T-helper 1 cell treated with Interleukin-12 subunit alpha and Interleukin-12 subunit beta and Interleukin-4 antibody, amounts not matched to agents 30 μg/mL and 1 μg/mL, for 36 hours (primary cell): Measurements from ENCODE around the gene ATXN1.

Experiments used
- H3K27ac Mint-ChIP-seq: one replicate; pipeline ENCODE4 v1.8.0; 2021; ENCODE audit warnings: mild to moderate bottlenecking, mixed read lengths
- H3K27me3 Mint-ChIP-seq: one replicate; pipeline ENCODE4 v1.8.0; 2021; ENCODE audit warnings: low read depth, mixed read lengths
- H3K36me3 Mint-ChIP-seq: one replicate; pipeline ENCODE4 v1.8.0; 2021; ENCODE audit warnings: low read depth, mixed read lengths
- H3K4me1 Mint-ChIP-seq: one replicate; pipeline ENCODE4 v1.8.0; 2021; ENCODE audit warnings: low read depth, mixed read lengths
- H3K4me3 Mint-ChIP-seq: one replicate; pipeline ENCODE4 v1.8.0; 2021; ENCODE audit warnings: mild to moderate bottlenecking, moderate library complexity, mixed read lengths
- H3K9me3 Mint-ChIP-seq: one replicate; pipeline ENCODE4 v1.8.0; 2021; ENCODE audit warnings: mixed read lengths

ATXN1 gene

DNA sequence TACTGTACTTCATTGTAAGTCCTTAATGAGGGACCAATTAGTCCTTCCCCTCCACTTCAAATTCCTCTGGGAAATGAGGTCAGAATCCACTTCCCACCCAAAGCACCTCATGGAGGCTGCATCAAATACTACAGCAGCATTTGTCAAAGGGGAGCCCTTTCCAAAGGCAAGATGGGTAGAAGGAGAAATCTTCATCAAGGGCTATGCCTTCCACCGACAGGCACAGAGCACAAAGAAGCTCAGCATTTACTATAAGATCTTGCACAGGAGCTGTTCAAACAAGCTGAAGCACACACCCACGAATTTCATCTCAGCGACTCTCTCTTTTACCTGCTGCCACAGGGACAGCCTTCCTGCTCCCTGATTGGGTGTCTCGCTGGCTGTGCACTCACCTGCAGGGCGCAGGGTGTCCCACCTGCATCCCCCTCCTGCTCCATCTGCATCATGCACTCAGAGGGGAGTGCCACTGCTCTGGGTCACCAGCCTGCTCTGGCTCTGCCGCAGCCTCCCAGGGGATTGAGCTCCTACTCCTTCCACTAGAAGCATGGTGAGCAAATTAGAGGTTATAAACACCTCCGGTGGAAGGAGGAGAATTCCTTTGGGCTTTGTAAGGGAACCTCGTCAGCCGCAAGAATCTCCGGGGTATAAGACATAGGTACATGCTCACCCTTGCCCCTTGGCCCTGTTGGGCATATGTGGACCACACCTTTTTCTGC lies 164.5 kb downstream of the ATXN1 start:
- Mint-ChIP-seq H3K4me3 (no peak overlapping the region), H3K36me3 (peaks cover 30% of the 10 kb centered on the region), H3K27ac (no peak overlapping the region), H3K4me1 (peaks cover 20% of the 10 kb centered on the region), H3K27me3 (no peaks in the 10 kb centered on the region), H3K9me3 (no peaks in the 10 kb centered on the region)

DNA sequence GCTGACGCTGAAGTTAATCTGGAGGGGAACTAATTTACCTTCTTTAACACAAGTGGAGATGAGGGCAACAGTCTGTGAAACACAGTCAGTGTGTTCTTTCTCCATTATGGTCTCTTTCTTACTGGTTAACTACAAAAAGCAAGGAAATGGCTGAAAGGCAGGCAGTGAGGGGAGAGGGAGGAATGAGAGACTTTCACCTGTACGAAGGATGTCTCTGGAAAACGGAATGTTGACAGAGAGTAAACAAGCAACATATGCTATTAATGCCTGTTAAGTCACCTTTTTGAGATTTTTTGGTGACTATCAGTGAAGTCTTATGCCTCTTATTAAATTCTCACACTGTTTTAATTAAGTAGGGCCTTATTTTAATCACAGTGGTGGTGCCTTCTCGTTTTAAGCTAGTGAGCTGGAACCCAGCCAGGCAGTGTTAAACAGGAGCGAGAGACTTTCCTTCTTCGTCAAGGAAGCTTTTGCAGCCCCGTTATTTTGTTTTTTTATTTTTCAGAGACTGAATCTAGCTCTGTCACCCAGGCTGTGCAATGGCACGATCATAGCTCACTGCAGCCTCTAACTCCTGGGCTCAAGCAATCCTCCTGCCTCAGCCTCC lies 165.6 kb downstream of the ATXN1 start:
- Mint-ChIP-seq H3K4me3 (no peak overlapping the region), H3K4me1 (peaks cover 19% of the 10 kb centered on the region)

DNA sequence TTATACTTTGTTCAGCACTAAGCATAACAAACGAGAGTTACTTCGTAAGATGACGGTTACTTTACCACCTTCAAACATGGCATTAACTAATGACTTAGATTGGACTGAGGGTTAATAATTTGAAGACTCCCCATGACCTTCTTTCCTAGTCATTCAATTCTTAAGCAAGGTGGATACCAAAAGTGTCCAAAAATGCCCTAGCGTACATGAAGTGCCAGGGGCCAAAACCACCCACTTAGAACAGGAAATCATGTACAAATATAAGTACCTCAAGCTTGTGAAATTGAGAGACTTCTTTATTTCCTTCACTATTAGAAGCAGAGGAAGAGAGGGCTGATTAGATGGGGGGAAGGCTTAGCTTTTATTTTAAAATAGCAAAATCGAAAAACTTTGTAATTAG lies 166.4 kb downstream of the ATXN1 start:
- peaks cover 26% of the 10 kb centered on the region for H3K36me3 Mint-ChIP-seq
- H3K27me3 Mint-ChIP-seq, result no peaks in the 10 kb centered on the region
- no peaks in the 10 kb centered on the region for H3K9me3 Mint-ChIP-seq
- no peak overlapping the region for H3K4me3 Mint-ChIP-seq
- H3K27ac Mint-ChIP-seq, result no peak overlapping the region
- peaks cover 17% of the 10 kb centered on the region for H3K4me1 Mint-ChIP-seq

More for the DNA sequence above, 165.6 kb downstream of the ATXN1 start:
- H3K27me3 Mint-ChIP-seq, result no peaks in the 10 kb centered on the region
- H3K9me3 Mint-ChIP-seq, result no peaks in the 10 kb centered on the region
- H3K27ac Mint-ChIP-seq, result no peak overlapping the region
- peaks cover 28% of the 10 kb centered on the region for H3K36me3 Mint-ChIP-seq

DNA sequence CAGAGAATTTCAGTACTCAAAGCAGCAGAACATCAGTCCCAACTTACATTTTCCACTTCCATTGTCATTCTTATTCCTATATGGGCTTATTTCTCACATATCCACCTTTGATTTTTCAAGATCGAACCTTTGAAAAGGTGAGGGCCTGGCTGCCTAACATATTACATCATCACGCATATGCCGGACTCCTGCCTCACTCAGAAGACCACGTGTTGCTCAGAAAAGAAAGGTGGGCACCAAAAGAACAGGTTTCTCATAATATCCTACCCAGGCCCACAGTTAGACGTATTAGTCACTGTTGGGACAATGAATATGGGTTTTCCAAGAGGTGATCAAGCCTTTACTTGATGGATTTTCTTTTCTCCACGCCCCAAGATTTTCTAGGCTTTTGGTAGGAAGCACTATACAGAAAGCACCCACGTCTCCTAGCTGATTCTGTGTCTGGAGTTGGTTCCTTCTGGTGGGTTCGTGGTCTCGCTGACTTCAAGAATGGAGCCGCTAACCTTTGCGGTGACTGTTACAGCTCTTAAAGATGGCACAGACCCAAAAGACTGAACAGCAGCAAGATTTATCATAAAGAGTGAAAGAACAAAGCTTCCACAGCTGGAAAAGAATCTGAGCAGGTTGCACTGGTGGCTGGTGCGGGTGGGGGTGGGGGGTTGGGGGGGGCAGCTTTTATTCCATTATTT lies 168.9 kb downstream of the ATXN1 start:
- Mint-ChIP-seq H3K9me3 (no peaks in the 10 kb centered on the region), H3K4me1 (peaks cover 23% of the 10 kb centered on the region), H3K36me3 (peaks cover 32% of the 10 kb centered on the region), H3K4me3 (no peak overlapping the region), H3K27me3 (no peaks in the 10 kb centered on the region), H3K27ac (no peak overlapping the region)

DNA sequence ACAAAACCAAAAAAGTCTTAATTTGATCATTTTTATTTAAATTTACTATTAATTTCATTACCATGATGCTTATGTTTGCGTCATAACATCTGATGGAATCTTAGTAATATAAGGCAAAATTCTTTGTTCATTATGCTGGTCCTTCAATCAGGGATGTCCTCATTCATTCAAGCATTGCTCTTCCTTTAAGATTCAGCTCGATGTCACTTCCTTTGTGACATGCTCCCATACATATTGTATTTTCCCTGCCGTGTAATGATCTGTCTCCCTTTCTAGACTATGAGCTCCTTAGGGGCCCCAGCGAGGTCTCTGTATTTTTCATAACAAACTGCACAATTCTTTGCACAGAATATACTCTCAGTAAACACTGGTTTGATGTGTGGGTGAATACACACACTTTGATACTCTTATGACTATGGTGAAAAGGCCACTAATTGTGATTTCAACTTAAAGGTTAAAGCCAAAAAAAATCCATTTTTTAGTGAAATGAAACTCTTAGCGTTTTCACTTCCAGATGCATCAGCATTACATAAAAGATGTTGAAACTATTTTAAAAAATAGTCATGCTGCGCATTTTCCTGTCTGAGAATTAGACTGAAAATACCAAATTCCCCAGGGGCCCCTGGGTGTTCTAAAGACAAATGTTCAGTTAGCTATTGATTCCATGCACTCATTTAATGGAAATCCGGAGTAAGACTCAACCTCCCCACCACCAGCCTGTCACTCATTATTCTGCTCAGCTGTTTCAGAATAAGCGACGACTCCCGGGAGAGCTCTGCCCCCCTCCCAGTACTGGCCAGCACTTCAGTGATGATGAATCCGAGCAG lies 169.7 kb downstream of the ATXN1 start:
- Mint-ChIP-seq H3K27me3 (no peaks in the 10 kb centered on the region), H3K4me1 (peaks cover 21% of the 10 kb centered on the region), H3K27ac (no peak overlapping the region), H3K4me3 (no peak overlapping the region), H3K9me3 (no peaks in the 10 kb centered on the region), H3K36me3 (peaks cover 28% of the 10 kb centered on the region)

DNA sequence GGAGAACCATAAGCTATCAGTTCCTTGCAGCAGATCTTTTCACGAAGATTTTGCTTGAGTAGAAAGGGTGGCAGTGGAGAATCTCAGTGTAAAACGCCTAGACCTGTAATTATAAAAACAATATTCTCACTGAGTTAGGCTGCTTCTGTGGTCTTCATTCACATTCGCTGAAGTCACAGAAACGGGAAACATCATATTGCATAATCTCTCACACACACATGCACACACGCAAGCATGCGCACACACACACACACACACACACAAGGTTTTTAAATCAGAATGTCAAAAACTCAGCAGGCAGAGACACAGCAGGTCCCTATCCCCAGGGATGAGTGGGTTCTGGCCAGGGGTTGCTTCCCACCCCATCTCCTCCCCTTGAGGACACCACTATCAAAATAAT lies 175.5 kb downstream of the ATXN1 start:
- no peaks in the 10 kb centered on the region for H3K9me3 Mint-ChIP-seq
- no peaks in the 10 kb centered on the region for H3K27me3 Mint-ChIP-seq
- H3K4me3 Mint-ChIP-seq, result no peak overlapping the region
- H3K27ac Mint-ChIP-seq, result no peak overlapping the region
- peaks cover 36% of the 10 kb centered on the region for H3K36me3 Mint-ChIP-seq
- peaks cover 24% of the 10 kb centered on the region for H3K4me1 Mint-ChIP-seq

DNA sequence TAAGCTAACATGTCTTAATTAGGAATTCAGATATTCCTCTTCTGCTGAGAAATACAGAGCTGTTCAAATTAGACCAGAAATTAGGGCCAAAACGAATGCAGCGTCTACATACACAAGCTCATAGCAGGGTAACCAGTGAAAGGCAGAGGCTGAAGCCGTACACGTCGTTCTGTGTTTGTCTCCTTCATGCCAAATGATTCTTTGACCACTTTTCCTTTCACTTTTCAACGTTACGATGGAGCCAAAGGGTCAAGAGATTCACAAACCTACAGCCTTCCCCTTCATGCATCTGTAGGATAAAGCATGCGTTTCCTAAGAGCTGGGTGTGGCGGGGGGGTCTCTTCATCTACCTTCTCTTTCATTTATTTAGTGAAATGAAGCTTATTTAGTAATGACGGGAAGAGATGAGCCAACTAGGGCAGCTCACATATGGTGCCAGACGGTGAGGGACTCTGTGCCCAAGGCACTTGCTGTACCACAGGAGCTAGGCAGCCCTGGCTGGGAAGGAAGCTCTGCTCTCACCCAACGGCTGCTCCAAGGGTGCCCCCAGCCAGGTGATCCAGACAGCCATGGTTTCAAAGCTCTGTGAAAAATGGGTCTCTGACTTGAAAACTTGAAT lies 178.0 kb downstream of the ATXN1 start:
- Mint-ChIP-seq H3K27ac (no peak overlapping the region), H3K36me3 (peaks cover 37% of the 10 kb centered on the region), H3K9me3 (no peaks in the 10 kb centered on the region), H3K4me1 (peaks cover 20% of the 10 kb centered on the region), H3K27me3 (no peaks in the 10 kb centered on the region), H3K4me3 (no peak overlapping the region)

DNA sequence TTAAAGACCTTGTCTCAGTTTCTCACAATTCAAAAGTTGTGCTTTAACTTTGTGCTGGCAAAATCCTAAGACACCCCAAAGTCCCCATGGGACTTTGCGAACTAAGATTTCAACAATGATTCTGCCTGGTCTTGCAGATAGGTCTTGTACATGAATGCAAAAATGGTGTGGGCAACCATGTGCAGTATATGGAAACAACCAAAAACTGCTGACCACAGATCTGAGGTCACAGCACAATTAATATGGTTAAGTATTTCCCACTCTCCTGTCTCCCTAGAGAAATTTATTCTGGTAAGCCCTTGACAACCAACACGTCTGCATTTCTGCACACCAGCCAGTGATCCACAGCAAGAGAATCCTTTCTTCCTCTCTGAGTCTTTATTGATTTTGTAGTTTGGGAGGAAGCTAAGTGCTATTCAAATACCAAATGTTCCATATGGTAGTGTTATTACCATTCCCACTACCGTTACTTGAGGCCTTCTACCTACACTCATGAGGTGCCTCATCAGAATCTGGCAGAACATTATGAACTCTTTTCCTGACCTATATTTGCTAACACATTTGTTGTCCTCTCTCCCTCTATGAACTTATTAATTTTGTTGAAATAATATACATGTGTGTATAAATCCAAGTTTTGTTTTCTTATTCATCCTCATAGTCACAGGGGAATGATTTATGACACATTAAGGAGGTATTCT lies 178.7 kb downstream of the ATXN1 start:
- peaks cover 17% of the 10 kb centered on the region for H3K4me1 Mint-ChIP-seq
- H3K4me3 Mint-ChIP-seq, result no peak overlapping the region
- H3K27me3 Mint-ChIP-seq, result no peaks in the 10 kb centered on the region
- H3K9me3 Mint-ChIP-seq, result no peaks in the 10 kb centered on the region
- peaks cover 35% of the 10 kb centered on the region for H3K36me3 Mint-ChIP-seq
- no peak overlapping the region for H3K27ac Mint-ChIP-seq

DNA sequence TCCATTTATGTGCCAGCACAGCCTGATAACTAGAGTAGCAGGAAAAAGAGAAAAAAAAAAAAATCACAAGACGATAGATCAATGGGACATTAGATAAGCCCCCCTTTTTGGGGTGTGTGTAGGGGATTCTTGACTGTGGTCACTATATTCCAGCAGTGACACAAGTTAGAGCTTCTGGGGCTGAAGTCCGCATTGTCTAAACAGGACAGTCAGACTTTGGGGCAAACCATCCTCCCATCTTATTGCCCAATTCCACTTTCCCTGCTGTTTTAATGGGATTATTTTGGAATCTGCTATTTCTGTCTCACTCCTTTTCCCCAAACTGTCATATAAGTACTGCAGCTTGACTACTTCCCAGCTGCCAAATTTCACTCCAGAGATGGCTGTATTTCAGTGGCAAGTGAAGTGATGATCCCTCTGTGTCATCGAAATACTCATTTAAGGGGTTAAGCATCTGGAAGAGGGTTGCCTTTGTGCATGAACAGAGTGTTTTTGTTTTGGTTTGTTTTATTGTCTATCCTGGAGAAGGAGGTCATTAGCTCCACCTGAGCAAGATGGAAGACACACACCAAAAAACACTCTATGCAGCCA lies 182.5 kb downstream of the ATXN1 start:
- Mint-ChIP-seq H3K9me3 (no peaks in the 10 kb centered on the region), H3K27ac (no peak overlapping the region)

DNA sequence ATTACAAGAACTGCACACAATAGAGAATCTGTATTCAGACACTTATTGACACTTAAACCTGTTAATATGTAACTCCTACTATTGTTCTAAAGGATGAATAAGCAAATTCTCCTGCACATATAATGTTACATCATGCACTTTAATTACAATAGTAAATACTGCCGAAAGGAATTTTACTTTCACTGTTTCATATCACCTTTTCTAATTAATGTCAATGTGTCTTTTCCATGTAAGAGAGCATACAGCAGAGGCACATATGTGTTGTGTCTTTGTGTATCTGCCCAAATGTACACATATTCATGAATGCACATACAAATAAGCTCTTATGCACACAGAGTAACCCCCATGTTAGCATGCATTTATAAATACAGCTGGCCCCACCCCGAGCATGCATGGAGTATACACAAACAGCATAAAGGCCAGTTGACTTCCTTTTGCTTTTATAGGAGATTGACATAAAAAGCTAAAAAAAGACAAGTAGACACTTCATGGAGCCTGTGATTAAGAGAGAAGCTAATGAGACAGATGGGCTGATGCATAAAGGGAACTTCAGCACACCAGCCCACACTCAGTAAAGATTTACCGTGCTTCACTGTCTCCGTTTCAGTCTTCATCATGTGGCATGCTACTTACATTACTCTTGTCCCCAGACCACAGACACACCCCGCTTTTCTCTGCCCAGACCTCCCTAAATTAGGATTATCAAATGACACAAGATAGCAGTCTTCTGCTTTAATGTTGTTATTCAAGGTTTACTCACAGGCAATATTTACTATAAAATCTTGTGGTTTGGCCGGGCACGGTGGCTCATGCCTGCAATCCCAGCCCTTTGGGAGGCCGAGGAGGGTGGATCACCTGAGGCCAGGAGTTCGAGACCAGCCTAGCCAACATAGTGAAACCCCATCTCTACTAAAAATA lies 184.6 kb downstream of the ATXN1 start:
- Mint-ChIP-seq H3K27me3 (no peaks in the 10 kb centered on the region), H3K9me3 (no peaks in the 10 kb centered on the region), H3K4me3 (no peak overlapping the region), H3K27ac (no peak overlapping the region), H3K36me3 (peaks cover 22% of the 10 kb centered on the region), H3K4me1 (peaks cover 27% of the 10 kb centered on the region)

More for the DNA sequence above, 182.5 kb downstream of the ATXN1 start:
- Mint-ChIP-seq H3K4me3 (no peak overlapping the region), H3K4me1 (peaks cover 15% of the 10 kb centered on the region), H3K36me3 (peaks cover 26% of the 10 kb centered on the region), H3K27me3 (no peaks in the 10 kb centered on the region)

DNA sequence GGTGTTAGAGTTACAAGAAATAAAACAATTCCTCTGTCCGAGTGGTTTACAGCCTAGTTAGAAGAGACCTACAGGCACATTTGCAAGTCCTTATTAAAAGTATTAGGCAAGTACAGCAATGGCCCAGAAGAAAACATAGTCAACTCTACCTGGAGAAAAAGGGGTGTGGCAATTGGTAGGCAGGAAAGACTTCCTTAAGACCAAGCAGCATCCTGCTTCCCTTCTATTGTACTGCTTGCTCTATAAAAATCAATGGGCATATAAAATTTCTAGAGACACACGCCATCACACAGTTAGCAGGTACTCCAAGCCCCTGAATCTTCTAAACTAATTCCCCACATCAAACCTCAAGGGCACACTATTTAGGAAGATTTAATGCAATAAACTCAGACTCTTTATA lies 185.6 kb downstream of the ATXN1 start:
- Mint-ChIP-seq H3K4me3 (no peak overlapping the region), H3K36me3 (peaks cover 22% of the 10 kb centered on the region), H3K4me1 (peaks cover 24% of the 10 kb centered on the region), H3K27ac (no peak overlapping the region), H3K9me3 (no peaks in the 10 kb centered on the region), H3K27me3 (no peaks in the 10 kb centered on the region)

DNA sequence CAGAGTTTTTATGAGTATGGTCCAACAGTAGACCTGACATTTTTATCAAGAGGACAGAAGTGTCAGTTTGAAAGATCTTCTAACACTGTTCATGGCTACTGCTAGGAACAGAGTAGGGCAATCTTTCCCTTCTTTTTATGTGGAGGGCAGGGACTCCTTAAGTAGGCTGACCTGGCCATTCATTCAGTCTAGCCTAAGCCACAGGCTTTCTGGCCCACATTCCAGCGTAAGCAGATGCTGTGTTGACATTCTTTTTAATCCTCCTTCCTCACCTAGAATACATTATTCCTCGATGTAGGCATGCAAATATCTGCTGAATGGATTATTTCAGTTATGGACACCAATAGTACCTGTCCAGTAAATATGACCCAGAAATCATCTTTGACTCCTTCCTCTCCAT lies 188.3 kb downstream of the ATXN1 start:
- H3K27me3 Mint-ChIP-seq, result no peaks in the 10 kb centered on the region
- no peaks in the 10 kb centered on the region for H3K9me3 Mint-ChIP-seq
- no peak overlapping the region for H3K27ac Mint-ChIP-seq
- peaks cover 24% of the 10 kb centered on the region for H3K36me3 Mint-ChIP-seq
- peaks cover 40% of the 10 kb centered on the region for H3K4me1 Mint-ChIP-seq
- no peak overlapping the region for H3K4me3 Mint-ChIP-seq

DNA sequence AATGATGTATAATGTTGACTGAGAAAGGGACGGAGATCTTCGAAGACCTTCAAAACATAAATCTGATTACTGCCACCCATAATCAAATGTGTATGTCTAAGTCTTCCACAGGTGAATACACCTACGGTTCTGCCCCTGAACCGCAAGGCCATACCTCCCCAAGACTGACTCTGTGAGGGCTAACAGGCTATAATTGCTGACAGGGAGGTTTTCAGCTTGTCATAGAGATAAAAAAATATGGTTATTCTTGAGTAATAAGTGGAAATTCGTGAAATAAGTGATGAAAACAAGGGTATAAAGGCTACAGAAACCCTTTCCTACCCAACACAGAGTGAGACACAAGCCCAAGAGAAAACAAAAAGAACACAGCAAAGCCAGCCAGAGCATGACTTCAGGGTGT lies 188.9 kb downstream of the ATXN1 start:
- Mint-ChIP-seq H3K36me3 (peaks cover 24% of the 10 kb centered on the region), H3K27me3 (no peaks in the 10 kb centered on the region), H3K4me3 (no peak overlapping the region), H3K4me1 (peaks cover 40% of the 10 kb centered on the region), H3K27ac (no peak overlapping the region), H3K9me3 (no peaks in the 10 kb centered on the region)
